Panc1 (cell line): ENCODE data around the gene ZNF804B.

ENCODE experiments used
- CTCF ChIP-seq: fragments of 450-650 bp; IDR thresholded peaks from 2 replicates; pipeline ENCODE4 v1.5.1; 2017; ENCODE audit warnings: mild to moderate bottlenecking
- POLR2AphosphoS5 ChIP-seq: IDR thresholded peaks from 2 replicates; pipeline ENCODE4 v1.6.1; 2012; ENCODE audit warnings: mild to moderate bottlenecking, low read depth, low read length, moderate library complexity
- REST ChIP-seq, 2 experiments: IDR thresholded peaks; 2 replicates each; pipeline ENCODE4 v1.6.1; 2011 to 2012; ENCODE audit warnings: low read depth in 2 of 2, control low read depth in 1 of 2, low read length in 1 of 2, mild to moderate bottlenecking in 1 of 2, moderate library complexity in 1 of 2; ENCODE audit not compliant: insufficient read depth in 1 of 2
- SIN3A ChIP-seq: IDR thresholded peaks from 2 replicates; pipeline ENCODE4 v1.6.1; 2012; ENCODE audit warnings: low read depth, mild to moderate bottlenecking, low read length, moderate library complexity, borderline replicate concordance; ENCODE audit not compliant: insufficient read depth
- TCF7L2 ChIP-seq: IDR thresholded peaks from 2 replicates; pipeline ENCODE4 v1.6.1; 2011; ENCODE audit warnings: mild to moderate bottlenecking, low read depth, low read length, inconsistent platforms

- TF ChIP-seq CTCF (no peak), POLR2AphosphoS5 (no peak), REST (IDR thresholded peaks at IDR 0.05; ENCODE audit: insufficient read depth in 1 of 2, low read depth in 2 of 2, low read length in 1 of 2) (no peak), SIN3A (no peak), TCF7L2 (no peak)
Measured at GRCh38 chr7:89332026-89332425, 572.5 kb downstream of the ZNF804B start.
